ENCODE measurements around the gene TJP1.
"Not testable (repeated sequence)": the region's sequence is repeated elsewhere in the genome, so short reads cannot be mapped to it uniquely, and the experiment has no call there.

Gene TJP1

GRCh38 chr15:29657476-29657817 is 164.8 kb downstream of the TJP1 start:
- not testable (repeated sequence) for DNase-seq (ENCODE audit: low spot score)

- DNase-seq (ENCODE audit: low spot score): no peak
Measured at GRCh38 chr15:29656636-29657475, 165.4 kb downstream of the TJP1 start.

DNA sequence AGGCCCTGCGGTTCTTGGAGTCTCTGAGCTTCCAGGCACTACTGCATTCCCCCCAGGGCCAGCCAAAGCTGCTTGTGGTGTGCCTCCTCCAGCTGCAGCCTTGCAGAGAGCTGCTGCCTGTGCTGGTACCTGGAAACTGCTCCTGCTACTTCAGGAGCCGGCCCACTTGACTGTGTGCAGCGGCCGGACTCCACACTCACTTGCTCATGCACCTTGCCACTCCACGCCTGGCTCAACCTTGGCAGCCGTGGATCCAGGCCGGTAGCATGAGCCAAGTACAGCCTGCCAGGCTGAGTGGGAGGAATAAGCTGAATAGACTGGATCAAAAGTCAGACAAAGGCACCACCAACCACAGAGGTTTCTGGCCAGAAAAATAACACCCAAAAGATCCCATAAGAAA is 169.7 kb downstream of the TJP1 start:
- no peak for DNase-seq (ENCODE audit: low spot score)

- DNase-seq (ENCODE audit: low spot score): no peak
Measured at GRCh38 chr15:29651476-29652233, 170.6 kb downstream of the TJP1 start.
